ENCODE results near the gene SFXN3. TPM values are rescaled to one million over a fixed set of nuclear protein-coding genes. Genes with fewer than 3 reads are reported as not detected.
A peak's percentile ranks its signal among the peaks of the same experiment; 100 is the strongest.

SFXN3 gene
- total RNA-seq, 4 donors from 2014 or later, result 47.8 to 442 (median 53.1) TPM

DNA sequence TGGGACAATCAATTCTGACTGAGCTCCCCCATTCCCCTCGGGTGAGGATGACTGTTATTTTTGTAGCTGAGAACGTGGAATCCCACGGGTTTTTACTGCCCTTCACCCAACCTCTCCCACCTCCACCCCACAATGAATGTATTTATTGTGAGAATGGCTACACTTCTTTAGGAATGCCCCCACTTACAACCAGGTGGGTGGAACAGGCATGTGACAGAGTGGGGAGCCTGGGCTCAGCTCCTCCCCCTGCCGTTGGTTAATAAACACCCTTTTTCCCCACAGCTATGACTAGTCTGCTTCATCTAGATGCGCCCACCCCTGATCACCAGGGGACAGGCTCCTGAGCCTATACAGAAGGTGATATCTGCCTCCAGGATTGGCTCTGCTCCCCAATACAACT is 45.7 kb upstream of the SFXN3 start:
- in situ Hi-C loops (cut with MboI; ENCODE audit: low pct_ligation_motif_present in 1 of 4, low pct_unique_long_range_greater_than_20kb in 1 of 4, low sequenced_read_pairs in 3 of 4), result no loop called here
- intact Hi-C loops (cut with DNase I; ENCODE audit: low total_unique reads), result no loop called here
- DNase-seq, result no peak
- H3K36me3 ChIP-seq, result no peaks in the 10 kb centered on the region
- WGBS, 2 donors (ENCODE audit: low coverage in 1 of 2), result 57 to 70% methylated on average over 4 to 5 of the region's 5 CpGs
- TF ChIP-seq, protein P1, sequence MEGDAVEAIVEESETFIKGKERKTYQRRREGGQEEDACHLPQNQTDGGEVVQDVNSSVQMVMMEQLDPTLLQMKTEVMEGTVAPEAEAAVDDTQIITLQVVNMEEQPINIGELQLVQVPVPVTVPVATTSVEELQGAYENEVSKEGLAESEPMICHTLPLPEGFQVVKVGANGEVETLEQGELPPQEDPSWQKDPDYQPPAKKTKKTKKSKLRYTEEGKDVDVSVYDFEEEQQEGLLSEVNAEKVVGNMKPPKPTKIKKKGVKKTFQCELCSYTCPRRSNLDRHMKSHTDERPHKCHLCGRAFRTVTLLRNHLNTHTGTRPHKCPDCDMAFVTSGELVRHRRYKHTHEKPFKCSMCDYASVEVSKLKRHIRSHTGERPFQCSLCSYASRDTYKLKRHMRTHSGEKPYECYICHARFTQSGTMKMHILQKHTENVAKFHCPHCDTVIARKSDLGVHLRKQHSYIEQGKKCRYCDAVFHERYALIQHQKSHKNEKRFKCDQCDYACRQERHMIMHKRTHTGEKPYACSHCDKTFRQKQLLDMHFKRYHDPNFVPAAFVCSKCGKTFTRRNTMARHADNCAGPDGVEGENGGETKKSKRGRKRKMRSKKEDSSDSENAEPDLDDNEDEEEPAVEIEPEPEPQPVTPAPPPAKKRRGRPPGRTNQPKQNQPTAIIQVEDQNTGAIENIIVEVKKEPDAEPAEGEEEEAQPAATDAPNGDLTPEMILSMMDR (IDR thresholded peaks at IDR 0.05), result no peak
- TF ChIP-seq POLR2AphosphoS5 (IDR thresholded peaks at IDR 0.05) (no peak), EP300 (IDR thresholded peaks at IDR 0.05; ENCODE audit: low read depth) (no peak), POLR2A (IDR thresholded peaks at IDR 0.05) (no peak)
- H3K9me3 ChIP-seq, result no peaks in the 10 kb centered on the region
- no peak overlapping the region for H3K4me3 ChIP-seq
- peaks cover 17 to 27% (median 22%) of the 10 kb centered on the region in 4 donors for H3K4me1 ChIP-seq
- H3K27me3 ChIP-seq, result no peaks in the 10 kb centered on the region
- no peak overlapping the region for H3K27ac ChIP-seq

DNA sequence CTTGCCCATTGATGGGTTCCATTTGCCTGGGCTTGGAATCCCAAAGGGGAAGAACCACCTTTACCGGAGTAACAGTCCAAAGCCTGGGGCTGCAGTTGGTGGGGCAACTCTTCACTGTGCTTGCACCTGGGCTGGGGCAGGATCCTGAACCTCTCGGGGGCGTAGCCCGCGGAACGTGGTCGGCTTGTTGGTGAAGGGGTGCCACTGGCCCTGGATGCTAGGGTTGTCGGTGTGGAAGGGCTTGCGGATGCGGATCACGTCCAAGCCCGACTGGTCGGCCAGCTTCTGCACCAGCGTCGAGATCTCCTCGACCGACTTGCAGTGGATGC is 44.4 kb upstream of the SFXN3 start:
- no peak for DNase-seq
- H3K27ac ChIP-seq, result peak overlapping the region; percentile 77 to 90 (median 86)
- TF ChIP-seq POLR2AphosphoS5 (IDR thresholded peaks at IDR 0.05) (peak in 1 of 3 donors; percentile 4), POLR2A (IDR thresholded peaks at IDR 0.05) (no peak), EP300 (IDR thresholded peaks at IDR 0.05; ENCODE audit: low read depth) (no peak)
- TF ChIP-seq, protein P1 (IDR thresholded peaks at IDR 0.05), result no peak

DNA sequence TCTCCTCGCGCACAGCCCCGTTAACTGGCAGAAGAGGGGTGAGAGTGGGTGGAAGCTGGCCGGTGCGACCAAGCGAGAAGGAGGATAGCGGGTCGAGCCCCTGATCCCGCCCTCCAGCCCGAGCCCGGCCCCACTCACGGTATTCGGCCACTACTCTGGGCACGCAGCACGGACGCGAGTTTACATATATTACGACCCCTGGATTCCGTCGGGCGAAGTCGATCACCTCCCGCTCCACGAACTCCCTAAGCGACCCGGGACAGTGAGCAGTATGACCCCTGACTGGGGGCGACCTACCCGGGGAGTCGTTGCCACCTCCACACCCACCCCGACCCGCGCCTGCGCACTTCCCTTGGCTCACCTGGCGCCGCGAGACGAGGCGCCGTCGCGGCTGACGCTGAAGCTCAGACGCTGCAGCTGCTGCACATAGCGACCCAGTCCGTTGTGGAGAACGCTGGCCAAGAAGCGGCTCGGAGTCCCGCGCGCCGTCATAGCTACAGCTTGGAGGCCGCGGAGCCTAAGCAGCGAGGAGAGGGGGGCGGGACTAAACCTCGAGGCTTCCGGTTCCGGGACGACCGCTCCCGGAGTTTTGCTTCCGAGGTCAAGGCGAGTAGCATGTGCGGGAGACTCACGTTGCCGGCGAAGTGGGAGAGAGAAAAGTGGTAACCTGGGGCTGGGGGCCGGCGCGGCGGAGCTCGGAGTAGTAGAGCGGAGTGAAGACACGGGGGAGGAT is 43.9 kb upstream of the SFXN3 start, which contains the start of the genes MRPL43 and TWNK:
TSS of gene MRPL43 (minus strand) at position 546 of the 733 bp plus-strand sequence. CDS start at position 492, 54 bp downstream.
TSS of gene TWNK (plus strand) at position 592 of the 733 bp plus-strand sequence. CDS start 668 bp downstream, outside the sequence.
- H3K27me3 ChIP-seq, result no peaks in the 10 kb centered on the region
- peak within 1 kb of the TSS; percentile 77 to 90 (median 86) for H3K27ac ChIP-seq
- peak; percentile 25 to 83 (median 69) for TF ChIP-seq POLR2AphosphoS5 (IDR thresholded peaks at IDR 0.05)
- TF ChIP-seq POLR2A (IDR thresholded peaks at IDR 0.05), result peak; percentile 63
- TF ChIP-seq, protein P1 (IDR thresholded peaks at IDR 0.05), result no peak
- DNase-seq, result peak; percentile 88
- 0 to 1% methylated on average over 1 to 65 of the region's 75 CpGs for WGBS, 2 donors (ENCODE audit: low coverage in 1 of 2)
- H3K36me3 ChIP-seq, result peaks cover 0 to 4% (median 1%) of the 10 kb centered on the region in 4 donors
- H3K4me1 ChIP-seq, result peaks cover 17 to 27% (median 22%) of the 10 kb centered on the region in 4 donors
- H3K4me3 ChIP-seq, result peak within 1 kb of the TSS; percentile 63 to 92 (median 78)
- in situ Hi-C loops (cut with MboI; ENCODE audit: low pct_ligation_motif_present in 1 of 4, low pct_unique_long_range_greater_than_20kb in 1 of 4, low sequenced_read_pairs in 3 of 4), result no loop called here
- H3K9me3 ChIP-seq, result no peaks in the 10 kb centered on the region
- intact Hi-C loops (cut with DNase I; ENCODE audit: low total_unique reads), result no loop called here

More for the DNA sequence above, 44.4 kb upstream of the SFXN3 start:
- 24% methylated on average over 2 of the region's 17 CpGs; no CpG with 5 or more reads in 1 of the 2 donors for WGBS, 2 donors (ENCODE audit: low coverage in 1 of 2)
- no peaks in the 10 kb centered on the region for H3K9me3 ChIP-seq
- no peaks in the 10 kb centered on the region for H3K27me3 ChIP-seq
- in situ Hi-C loops (cut with MboI; ENCODE audit: low pct_ligation_motif_present in 1 of 4, low pct_unique_long_range_greater_than_20kb in 1 of 4, low sequenced_read_pairs in 3 of 4), result no loop called here
- H3K4me3 ChIP-seq, result peak overlapping the region; percentile 63 to 92 (median 78)
- intact Hi-C loops (cut with DNase I; ENCODE audit: low total_unique reads), result no loop called here
- H3K4me1 ChIP-seq, result peaks cover 17 to 27% (median 22%) of the 10 kb centered on the region in 4 donors
- H3K36me3 ChIP-seq, result peaks cover 0 to 4% (median 1%) of the 10 kb centered on the region in 4 donors

DNA sequence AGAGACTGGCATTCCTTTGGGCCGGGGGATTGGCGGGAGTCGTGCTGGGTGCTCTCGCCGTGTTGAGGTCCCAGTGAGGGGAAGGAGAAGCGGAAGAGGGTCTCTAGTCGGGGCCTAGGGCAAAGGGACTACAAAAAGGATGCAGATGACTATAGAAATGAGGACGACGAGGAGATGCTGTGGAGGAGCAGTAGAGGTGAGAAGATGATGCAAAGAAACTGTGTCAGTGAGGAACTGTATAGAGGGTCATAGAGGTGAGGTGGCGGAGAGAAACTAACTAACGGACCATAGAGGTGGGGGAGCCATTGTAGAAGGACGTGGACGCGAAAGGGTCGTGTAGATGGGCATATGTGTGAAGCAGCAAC is 43.4 kb upstream of the SFXN3 start:
- H3K4me3 ChIP-seq, result peak overlapping the region; percentile 63 to 92 (median 78)
- no peak for DNase-seq
- in situ Hi-C loops (cut with MboI; ENCODE audit: low pct_ligation_motif_present in 1 of 4, low pct_unique_long_range_greater_than_20kb in 1 of 4, low sequenced_read_pairs in 3 of 4), result no loop called here
- WGBS, 2 donors (ENCODE audit: low coverage in 1 of 2), result 0 to 2% methylated on average over 15 of the region's 15 CpGs
- H3K27ac ChIP-seq, result peak overlapping the region; percentile 77 to 90 (median 86)
- intact Hi-C loops (cut with DNase I; ENCODE audit: low total_unique reads), result no loop called here
- peaks cover 0 to 4% (median 1%) of the 10 kb centered on the region in 4 donors for H3K36me3 ChIP-seq
- H3K9me3 ChIP-seq, result no peaks in the 10 kb centered on the region
- H3K27me3 ChIP-seq, result no peaks in the 10 kb centered on the region
- peaks cover 17 to 27% (median 22%) of the 10 kb centered on the region in 4 donors for H3K4me1 ChIP-seq
- TF ChIP-seq POLR2AphosphoS5 (IDR thresholded peaks at IDR 0.05) (no peak), EP300 (IDR thresholded peaks at IDR 0.05; ENCODE audit: low read depth) (no peak), POLR2A (IDR thresholded peaks at IDR 0.05) (no peak)
- TF ChIP-seq, protein P1 (IDR thresholded peaks at IDR 0.05), result no peak
